OCI-LY1 (cell line): ENCODE results near the gene LNPEP.

Source experiments
- H2AFZ ChIP-seq: fragments of 200-600 bp; sonication (generic), shearing (Covaris generic); 2 replicates; pipeline ENCODE4 v1.6.0; 2014; ENCODE audit warnings: antibody characterized with exemption, mild to moderate bottlenecking, low read length
- H3F3A ChIP-seq: fragments of 200-600 bp; sonication (generic), shearing (Covaris generic); 2 replicates; pipeline ENCODE4 v1.6.0; 2014; ENCODE audit warnings: mild to moderate bottlenecking, antibody characterized with exemption, low read length, moderate library complexity; ENCODE audit not compliant: insufficient read depth
- H3K27ac ChIP-seq: fragments of 200-600 bp; sonication (generic); 2 replicates; pipeline ENCODE4 v1.5.1; 2014; ENCODE audit warnings: low read length, mixed run types, mild to moderate bottlenecking, low read depth; ENCODE audit not compliant: poor library complexity, severe bottlenecking
- H3K27me3 ChIP-seq: fragments of 200-600 bp; sonication (generic); 2 replicates; pipeline ENCODE4 v1.6.0; 2014; ENCODE audit warnings: antibody characterized with exemption, mild to moderate bottlenecking, low read length, moderate library complexity; ENCODE audit not compliant: insufficient read depth
- H3K36me3 ChIP-seq: fragments of 200-600 bp; sonication (generic); 2 replicates; pipeline ENCODE4 v1.6.1; 2014; ENCODE audit warnings: mild to moderate bottlenecking, antibody characterized with exemption, low read length, moderate library complexity, mixed read lengths; ENCODE audit not compliant: insufficient read depth
- H3K4me1 ChIP-seq: fragments of 200-600 bp; sonication (generic); 2 replicates; pipeline ENCODE4 v1.5.1; 2014; ENCODE audit warnings: mild to moderate bottlenecking, low read length, moderate library complexity; ENCODE audit not compliant: insufficient read depth, severe bottlenecking
- H3K4me2 ChIP-seq: fragments of 200-600 bp; sonication (generic), shearing (Covaris generic); 2 replicates; pipeline ENCODE4 v1.6.1; 2014; ENCODE audit warnings: low read length
- H3K4me3 ChIP-seq: fragments of 200-600 bp; sonication (generic); 2 replicates; pipeline ENCODE4 v1.5.1; 2014; ENCODE audit warnings: low read length, low read depth, mild to moderate bottlenecking, mixed read lengths; ENCODE audit not compliant: poor library complexity, severe bottlenecking
- H3K79me2 ChIP-seq: fragments of 200-600 bp; shearing (Covaris generic); 2 replicates; pipeline ENCODE4 v1.6.1; 2016; ENCODE audit warnings: mixed run types, low read length, mixed read lengths; ENCODE audit not compliant: insufficient read depth
- H3K9ac ChIP-seq: fragments of 200-600 bp; sonication (generic), shearing (Covaris generic); 2 replicates; pipeline ENCODE4 v1.6.1; 2014; ENCODE audit warnings: mild to moderate bottlenecking, low read length, mixed read lengths
- H3K9me2 ChIP-seq: fragments of 200-600 bp; sonication (generic), shearing (Covaris generic); 2 replicates; pipeline ENCODE4 v1.6.1; 2014; ENCODE audit warnings: low read depth, mild to moderate bottlenecking, low read length, mixed read lengths
- H3K9me3 ChIP-seq: fragments of 200-600 bp; shearing (Covaris generic); 2 replicates; pipeline ENCODE4 v1.6.1; 2014; ENCODE audit warnings: low read length, mixed read lengths
- H4K20me1 ChIP-seq: fragments of 200-600 bp; sonication (generic), shearing (Covaris generic); 2 replicates; pipeline ENCODE4 v1.6.0; 2016; ENCODE audit warnings: mild to moderate bottlenecking, low read length; ENCODE audit not compliant: insufficient read depth
- CTCF ChIP-seq: fragments of 200-600 bp; sonication (generic), shearing (Covaris generic); IDR thresholded peaks from 2 replicates; pipeline ENCODE4 v1.5.1; 2017; ENCODE audit warnings: mild to moderate bottlenecking, antibody characterized with exemption, low read length, moderate library complexity, mixed read lengths
- EZH2 ChIP-seq: fragments of 200-600 bp; sonication (generic), shearing (Covaris generic); IDR thresholded peaks from 2 replicates; pipeline ENCODE4 v1.8.0; 2017; ENCODE audit warnings: borderline replicate concordance, mixed run types, mild to moderate bottlenecking, antibody characterized with exemption, low read length, moderate library complexity, mixed read lengths

The LNPEP gene

DNA sequence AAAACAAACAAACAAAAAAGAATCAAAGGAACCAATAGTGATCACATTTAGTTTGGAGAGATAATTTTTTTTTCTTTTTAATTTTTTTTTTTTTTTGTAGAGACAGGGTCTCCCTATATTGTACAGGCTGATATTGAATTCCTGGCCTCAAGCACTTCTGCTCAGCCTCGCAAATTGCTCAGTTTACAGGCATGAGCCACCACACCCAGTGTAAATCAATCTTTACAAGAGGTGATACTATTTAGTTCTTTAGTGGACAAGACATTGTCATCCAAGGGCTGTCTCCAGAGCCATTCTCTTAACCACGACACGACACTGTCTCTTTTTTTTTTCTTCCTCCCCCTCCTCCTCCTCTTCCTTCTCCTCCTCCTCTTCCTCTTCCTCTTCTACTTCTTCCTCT is 30.0 kb upstream of the LNPEP start:
- Histone ChIP-seq H2AFZ (no peak overlapping the region), H3K27ac (no peak overlapping the region), H3K36me3 (peaks cover 79% of the 10 kb centered on the region), H3K4me2 (no peak overlapping the region), H3K9me3 (no peaks in the 10 kb centered on the region), H3K79me2 (no peaks in the 10 kb centered on the region), H3K27me3 (no peaks in the 10 kb centered on the region), H3F3A (no peaks in the 10 kb centered on the region), H3K9me2 (no peaks in the 10 kb centered on the region), H4K20me1 (no peaks in the 10 kb centered on the region), H3K9ac (no peak overlapping the region), H3K4me1 (no peaks in the 10 kb centered on the region), H3K4me3 (no peak overlapping the region)
- no peak for TF ChIP-seq CTCF
- TF ChIP-seq EZH2 = no peak

GRCh38 chr5:96909003-96909402 is 26.9 kb upstream of the LNPEP start:
- Histone ChIP-seq H3K4me3 (no peak overlapping the region), H3K9ac (no peak overlapping the region), H3K4me2 (no peak overlapping the region), H3K9me3 (no peaks in the 10 kb centered on the region), H3K4me1 (no peaks in the 10 kb centered on the region), H3K27ac (no peak overlapping the region), H2AFZ (no peak overlapping the region), H3K36me3 (peaks cover 65% of the 10 kb centered on the region), H3K79me2 (no peaks in the 10 kb centered on the region), H3K9me2 (no peaks in the 10 kb centered on the region), H4K20me1 (no peaks in the 10 kb centered on the region), H3K27me3 (no peaks in the 10 kb centered on the region), H3F3A (no peaks in the 10 kb centered on the region)
- TF ChIP-seq CTCF (no peak), EZH2 (no peak)

DNA sequence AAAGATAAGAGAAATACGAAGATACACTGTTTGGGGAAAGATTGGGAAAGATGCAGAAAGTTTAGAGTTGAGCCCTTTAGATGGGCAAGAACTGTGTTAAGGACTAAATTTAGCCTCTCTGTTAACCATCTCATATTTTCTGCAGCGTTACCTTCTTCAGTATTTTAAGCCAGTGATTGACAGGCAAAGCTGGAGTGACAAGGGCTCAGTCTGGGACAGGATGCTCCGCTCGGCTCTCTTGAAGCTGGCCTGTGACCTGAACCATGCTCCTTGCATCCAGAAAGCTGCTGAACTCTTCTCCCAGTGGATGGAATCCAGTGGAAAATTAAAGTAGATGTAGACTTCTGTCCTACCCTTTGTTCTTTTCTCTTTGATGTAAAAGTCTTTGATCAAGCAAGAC is 26.4 kb upstream of the LNPEP start:
- H3K9me3 ChIP-seq = no peaks in the 10 kb centered on the region
- no peak overlapping the region for H3K4me3 ChIP-seq
- no peaks in the 10 kb centered on the region for H3F3A ChIP-seq
- H3K4me1 ChIP-seq = no peaks in the 10 kb centered on the region
- no peaks in the 10 kb centered on the region for H3K27me3 ChIP-seq
- no peak overlapping the region for H3K4me2 ChIP-seq
- no peak overlapping the region for H3K27ac ChIP-seq
- H3K79me2 ChIP-seq = no peaks in the 10 kb centered on the region
- no peak overlapping the region for H2AFZ ChIP-seq
- TF ChIP-seq CTCF = no peak
- no peaks in the 10 kb centered on the region for H3K9me2 ChIP-seq
- peaks cover 65% of the 10 kb centered on the region for H3K36me3 ChIP-seq
- H4K20me1 ChIP-seq = no peaks in the 10 kb centered on the region
- H3K9ac ChIP-seq = no peak overlapping the region
